Loucy (cell line): ENCODE measurements around the gene GHITM.

ENCODE experiments used
- H2AFZ ChIP-seq: fragments of 200-600 bp; sonication (generic); 2 replicates; pipeline ENCODE4 v1.6.0; 2016; ENCODE audit warnings: antibody characterized with exemption, mild to moderate bottlenecking, low read length, moderate library complexity
- H3F3A ChIP-seq: fragments of 200-600 bp; 2 replicates; pipeline ENCODE4 v1.6.0; 2016; ENCODE audit warnings: antibody characterized with exemption, low read depth, mild to moderate bottlenecking
- H3K27me3 ChIP-seq: fragments of 200-600 bp; sonication (generic); 2 replicates; pipeline ENCODE4 v1.6.1; 2014; ENCODE audit warnings: low read length, mild to moderate bottlenecking; ENCODE audit not compliant: insufficient read depth, poor library complexity, severe bottlenecking
- H3K36me3 ChIP-seq: fragments of 200-600 bp; sonication (generic); 2 replicates; pipeline ENCODE4 v1.6.1; 2016; ENCODE audit warnings: low read length; ENCODE audit not compliant: insufficient read depth
- H3K4me1 ChIP-seq: fragments of 200-600 bp; sonication (generic); 2 replicates; pipeline ENCODE4 v1.5.1; 2014; ENCODE audit warnings: low read length, mild to moderate bottlenecking; ENCODE audit not compliant: insufficient read depth, poor library complexity, severe bottlenecking
- H3K4me2 ChIP-seq: fragments of 200-600 bp; sonication (generic); 2 replicates; pipeline ENCODE4 v1.6.0; 2014; ENCODE audit warnings: antibody characterized with exemption, low read length, low read depth, mild to moderate bottlenecking; ENCODE audit not compliant: poor library complexity, severe bottlenecking
- H3K4me3 ChIP-seq: fragments of 200-600 bp; sonication (generic); 2 replicates; pipeline ENCODE4 v1.5.1; 2014; ENCODE audit warnings: low read length, mild to moderate bottlenecking, mixed read lengths; ENCODE audit not compliant: poor library complexity, severe bottlenecking
- H3K79me2 ChIP-seq: fragments of 200-600 bp; sonication (generic); 2 replicates; pipeline ENCODE4 v1.6.1; 2014; ENCODE audit warnings: low read length; ENCODE audit not compliant: insufficient read depth
- H3K9ac ChIP-seq: fragments of 200-600 bp; sonication (generic); 2 replicates; pipeline ENCODE4 v1.6.0; 2014; ENCODE audit warnings: mild to moderate bottlenecking, low read depth, low read length, moderate library complexity; ENCODE audit not compliant: poor library complexity, severe bottlenecking
- H3K9me2 ChIP-seq: fragments of 200-600 bp; sonication (generic); replicated peaks from 2 replicates; pipeline ENCODE4 v1.6.1; 2016; ENCODE audit warnings: low read depth, low read length, mixed read lengths
- H3K9me3 ChIP-seq: fragments of 200-600 bp; sonication (generic); 2 replicates; pipeline ENCODE4 v1.6.1; 2014; ENCODE audit warnings: mild to moderate bottlenecking, antibody characterized with exemption, low read length, low read depth; ENCODE audit not compliant: insufficient read depth
- H4K20me1 ChIP-seq: fragments of 200-600 bp; sonication (generic); 2 replicates; pipeline ENCODE4 v1.6.0; 2014; ENCODE audit warnings: antibody characterized with exemption, low read length, mild to moderate bottlenecking; ENCODE audit not compliant: insufficient read depth, poor library complexity, severe bottlenecking
- CTCF ChIP-seq: fragments of 200-600 bp; sonication (generic); conservative IDR thresholded peaks from 2 replicates; pipeline ENCODE4 v1.5.1; 2014; ENCODE audit warnings: mild to moderate bottlenecking, antibody characterized with exemption, low read length
- EZH2phosphoT487 ChIP-seq: fragments of 200-600 bp; IDR thresholded peaks from 2 replicates; pipeline ENCODE4 v1.6.1; 2018; ENCODE audit warnings: antibody characterized with exemption, mild to moderate bottlenecking, moderate library complexity, borderline replicate concordance

GHITM gene

GRCh38 chr10:84156768-84157167, 17.5 kb downstream of the GHITM start:
- no peak overlapping the region for H3K4me2 ChIP-seq
- TF ChIP-seq EZH2phosphoT487, result no peak
- TF ChIP-seq CTCF, result no peak
- no peaks in the 10 kb centered on the region for H3K79me2 ChIP-seq

DNA sequence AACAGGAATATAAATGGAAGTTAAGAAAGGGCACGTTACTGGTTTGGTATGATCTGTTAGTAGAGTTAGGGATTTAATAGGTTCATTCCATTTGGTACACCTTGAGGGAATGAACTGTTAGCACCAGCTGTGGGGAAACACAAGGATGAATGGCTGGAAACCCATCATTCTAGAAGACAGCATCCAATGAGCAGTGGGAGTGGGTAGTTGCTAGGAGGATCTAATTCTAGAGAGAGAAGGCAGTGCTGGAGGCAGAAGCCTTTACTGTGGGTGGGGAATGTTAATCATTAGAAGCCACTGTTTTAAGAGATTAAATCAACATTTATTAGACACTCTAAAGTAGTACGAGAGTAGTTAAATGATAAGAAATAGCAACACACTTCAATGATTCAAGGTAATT, 18.8 kb downstream of the GHITM start:
- H2AFZ ChIP-seq, result no peak overlapping the region
- no peaks in the 10 kb centered on the region for H3K79me2 ChIP-seq
- no peak for TF ChIP-seq CTCF
- TF ChIP-seq EZH2phosphoT487, result no peak
- H3F3A ChIP-seq, result no peaks in the 10 kb centered on the region
- peaks cover 15% of the 10 kb centered on the region; the same call in 1 of the 2 replicates for H3K36me3 ChIP-seq
- no peaks in the 10 kb centered on the region for H3K9me2 ChIP-seq
- H3K9ac ChIP-seq, result no peak overlapping the region
- H3K27me3 ChIP-seq, result no peaks in the 10 kb centered on the region
- no peak overlapping the region for H3K4me3 ChIP-seq
- H3K4me1 ChIP-seq, result no peaks in the 10 kb centered on the region
- H3K4me2 ChIP-seq, result no peak overlapping the region
- no peaks in the 10 kb centered on the region for H4K20me1 ChIP-seq
- no peaks in the 10 kb centered on the region for H3K9me3 ChIP-seq

More at GRCh38 chr10:84156768-84157167, 17.5 kb downstream of the GHITM start:
- H3K36me3 ChIP-seq, result peaks cover 25% of the 10 kb centered on the region; the same call in 1 of the 2 replicates
- H3K4me1 ChIP-seq, result no peaks in the 10 kb centered on the region
- H3K9ac ChIP-seq, result no peak overlapping the region
- H3K9me3 ChIP-seq, result no peaks in the 10 kb centered on the region
- H3K9me2 ChIP-seq, result no peaks in the 10 kb centered on the region
- H3K4me3 ChIP-seq, result no peak overlapping the region
- H2AFZ ChIP-seq, result no peak overlapping the region
- no peaks in the 10 kb centered on the region for H4K20me1 ChIP-seq
- no peaks in the 10 kb centered on the region for H3K27me3 ChIP-seq
- no peaks in the 10 kb centered on the region for H3F3A ChIP-seq

DNA sequence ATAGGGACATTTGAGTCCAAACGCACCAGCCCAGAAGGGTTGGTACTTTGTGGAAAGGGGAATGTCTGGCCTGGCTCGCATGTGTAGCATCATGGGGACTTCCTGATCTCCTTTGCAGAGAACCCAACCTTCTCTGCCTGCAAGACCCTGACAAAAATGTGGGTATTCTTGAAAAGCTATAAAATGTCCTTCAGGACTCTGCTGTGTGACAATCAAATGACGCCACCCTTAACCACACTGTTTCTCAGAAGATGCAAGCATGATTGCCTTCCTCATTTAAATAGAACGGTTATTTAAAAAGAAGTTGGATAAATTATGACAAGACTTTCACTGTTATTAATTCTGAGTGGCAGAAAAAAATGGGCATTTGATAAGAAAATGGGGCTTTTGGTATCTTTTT, 19.2 kb downstream of the GHITM start:
- Histone ChIP-seq H3K36me3 (peaks cover 10% of the 10 kb centered on the region; the same call in 1 of the 2 replicates), H3K9ac (no peak overlapping the region), H3K4me3 (no peak overlapping the region), H3K9me3 (no peaks in the 10 kb centered on the region), H3K27me3 (no peaks in the 10 kb centered on the region), H3K4me1 (no peaks in the 10 kb centered on the region), H3K79me2 (no peaks in the 10 kb centered on the region), H4K20me1 (no peaks in the 10 kb centered on the region), H3F3A (no peaks in the 10 kb centered on the region), H3K9me2 (no peaks in the 10 kb centered on the region), H2AFZ (no peak overlapping the region), H3K4me2 (no peak overlapping the region)
- TF ChIP-seq CTCF (no peak), EZH2phosphoT487 (no peak)
